Measurements from ENCODE around the gene TTC13. TPM values are rescaled to one million over a fixed set of nuclear protein-coding genes. Genes with fewer than 3 reads are reported as not detected.

The TTC13 gene
- polyA plus RNA-seq, 4 donors = 4.6 to 24.0 (median 7.7) TPM

GRCh38 chr1:230867101-230867902 lies 111.4 kb downstream of the TTC13 start:
- Histone ChIP-seq H3K36me3 (ENCODE audit: control insufficient read depth in 3 of 3, insufficient read depth in 2 of 3, low read depth in 1 of 3, low read length in 3 of 3) (peaks cover 0 to 4% (median 0%) of the 10 kb centered on the region in 3 donors), H3K4me1 (ENCODE audit: control insufficient read depth in 3 of 3, insufficient read depth in 2 of 3, low read depth in 1 of 3, low read length in 2 of 3) (peaks cover 0 to 24% (median 19%) of the 10 kb centered on the region in 3 donors), H3K27ac (ENCODE audit: low read depth in 1 of 3, low read length in 2 of 3) (peak overlapping the region in 1 of 3 donors; percentile 87), H3K9me3 (ENCODE audit: control insufficient read depth in 2 of 2, insufficient read depth in 1 of 2, low read depth in 1 of 2, low read length in 1 of 2) (no peaks in the 10 kb centered on the region), H3K27me3 (ENCODE audit: control insufficient read depth in 3 of 3, insufficient read depth in 3 of 3, low read length in 3 of 3) (no peaks in the 10 kb centered on the region), H3K4me3 (ENCODE audit: low read depth in 1 of 3, low read length in 3 of 3) (peak overlapping the region; percentile 48 to 89 (median 81))
- DNase-seq = peak; percentile 43 to 44
- FAIRE-seq = no peak
- WGBS, 3 donors = 9 to 20% (median 16%) methylated on average over 17 of the region's 17 CpGs

DNA sequence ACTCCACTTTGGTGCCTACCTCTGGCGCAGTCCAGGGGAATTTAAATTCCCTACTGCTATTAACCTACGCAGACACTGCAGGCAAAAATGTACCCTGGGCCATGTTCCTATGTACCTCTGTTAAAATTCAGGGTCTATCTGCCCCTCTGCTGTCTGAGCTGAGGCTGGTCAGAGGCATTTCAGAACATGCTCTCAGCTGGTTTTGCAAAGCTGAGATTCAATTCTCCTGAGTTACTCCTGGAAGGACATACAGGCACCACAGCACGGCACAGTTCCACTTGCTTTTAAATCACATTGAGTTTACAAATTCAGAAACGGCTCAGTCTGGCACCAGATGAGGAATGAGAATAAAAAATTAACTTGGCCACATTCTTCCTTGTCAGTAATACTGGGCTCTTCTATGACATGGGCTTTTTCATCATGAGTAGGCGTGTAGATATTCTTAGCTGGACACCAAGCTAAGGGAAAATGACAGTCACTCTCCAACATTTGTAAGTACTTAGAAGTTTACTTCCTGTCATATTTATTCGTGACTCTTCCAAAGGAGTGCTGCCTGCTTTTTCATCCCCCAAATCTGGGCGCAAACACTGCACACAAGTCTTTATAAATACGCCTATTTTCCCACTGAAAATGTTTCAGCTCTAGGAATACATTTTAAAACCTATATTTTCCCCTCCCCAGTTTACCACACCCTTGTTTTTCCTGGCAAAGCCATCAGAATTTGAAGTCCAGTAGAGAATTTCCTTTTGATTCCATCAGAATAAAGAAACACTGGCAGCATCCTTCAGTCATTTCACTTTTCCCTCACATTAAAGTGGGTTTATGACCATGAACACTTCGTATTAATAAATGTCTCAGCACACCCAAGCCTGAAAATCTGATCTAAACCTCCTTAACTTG lies 112.2 kb downstream of the TTC13 start:
- FAIRE-seq = no peak
- no peak for DNase-seq
- Histone ChIP-seq H3K27ac (ENCODE audit: low read depth in 1 of 3, low read length in 2 of 3) (peak overlapping the region in 1 of 3 donors; percentile 87), H3K36me3 (ENCODE audit: control insufficient read depth in 3 of 3, insufficient read depth in 2 of 3, low read depth in 1 of 3, low read length in 3 of 3) (peaks cover 0 to 6% (median 0%) of the 10 kb centered on the region in 3 donors), H3K4me3 (ENCODE audit: low read depth in 1 of 3, low read length in 3 of 3) (peak overlapping the region in 2 of 3 donors; percentile 48 to 89), H3K27me3 (ENCODE audit: control insufficient read depth in 3 of 3, insufficient read depth in 3 of 3, low read length in 3 of 3) (no peaks in the 10 kb centered on the region), H3K4me1 (ENCODE audit: control insufficient read depth in 3 of 3, insufficient read depth in 2 of 3, low read depth in 1 of 3, low read length in 2 of 3) (peaks cover 0 to 24% (median 19%) of the 10 kb centered on the region in 3 donors), H3K9me3 (ENCODE audit: control insufficient read depth in 2 of 2, insufficient read depth in 1 of 2, low read depth in 1 of 2, low read length in 1 of 2) (no peaks in the 10 kb centered on the region)
- WGBS, 3 donors = 59 to 63% (median 60%) methylated on average over 9 of the region's 9 CpGs

DNA sequence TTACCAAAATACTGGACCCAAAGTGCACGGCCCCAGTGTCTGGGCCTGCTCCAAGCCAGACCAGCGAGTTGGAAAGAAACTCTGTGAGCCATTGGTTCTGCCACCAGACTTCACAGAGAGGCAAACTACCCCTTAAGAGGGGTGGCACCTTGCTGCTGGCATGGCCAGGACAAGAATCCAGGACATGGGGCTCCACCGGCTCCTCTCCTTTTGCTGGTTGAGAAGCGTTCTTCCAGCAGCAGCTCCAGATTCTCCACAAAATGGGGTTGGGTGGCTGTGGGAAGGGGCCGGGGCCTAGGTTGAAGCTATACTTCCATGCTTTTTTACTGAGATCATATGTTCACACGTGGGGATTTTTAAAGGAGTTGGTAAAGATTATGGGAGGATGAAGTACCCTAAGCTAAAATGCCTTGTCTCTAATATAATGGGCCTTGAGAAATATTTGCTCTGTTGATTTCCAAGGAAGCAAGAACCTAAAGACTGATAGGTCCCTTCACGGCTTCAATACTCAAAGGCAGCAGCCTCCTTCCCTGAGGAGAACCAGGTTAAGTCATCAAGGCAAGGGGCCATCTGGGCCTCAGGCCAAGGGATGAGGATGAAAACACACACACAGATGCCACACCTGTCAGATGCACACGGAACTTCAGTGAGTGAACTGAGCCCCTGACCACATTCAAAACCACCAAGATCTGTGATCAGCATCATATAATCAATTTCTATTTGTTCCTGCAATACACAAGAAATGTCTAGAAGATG lies 113.4 kb downstream of the TTC13 start:
- no peak for DNase-seq
- H3K9me3 ChIP-seq (ENCODE audit: control insufficient read depth in 2 of 2, insufficient read depth in 1 of 2, low read depth in 1 of 2, low read length in 1 of 2) = no peaks in the 10 kb centered on the region
- H3K36me3 ChIP-seq (ENCODE audit: control insufficient read depth in 3 of 3, insufficient read depth in 2 of 3, low read depth in 1 of 3, low read length in 3 of 3) = peaks cover 0 to 8% (median 0%) of the 10 kb centered on the region in 3 donors
- no peak overlapping the region for H3K27ac ChIP-seq (ENCODE audit: low read depth in 1 of 3, low read length in 2 of 3)
- FAIRE-seq = no peak
- H3K4me3 ChIP-seq (ENCODE audit: low read depth in 1 of 3, low read length in 3 of 3) = no peak overlapping the region
- 79 to 87% (median 86%) methylated on average over 8 of the region's 8 CpGs for WGBS, 3 donors
- H3K27me3 ChIP-seq (ENCODE audit: control insufficient read depth in 3 of 3, insufficient read depth in 3 of 3, low read length in 3 of 3) = no peaks in the 10 kb centered on the region
- H3K4me1 ChIP-seq (ENCODE audit: control insufficient read depth in 3 of 3, insufficient read depth in 2 of 3, low read depth in 1 of 3, low read length in 2 of 3) = peaks cover 0 to 24% (median 20%) of the 10 kb centered on the region in 3 donors

GRCh38 chr1:230864441-230864840 lies 114.2 kb downstream of the TTC13 start:
- DNase-seq = no peak

DNA sequence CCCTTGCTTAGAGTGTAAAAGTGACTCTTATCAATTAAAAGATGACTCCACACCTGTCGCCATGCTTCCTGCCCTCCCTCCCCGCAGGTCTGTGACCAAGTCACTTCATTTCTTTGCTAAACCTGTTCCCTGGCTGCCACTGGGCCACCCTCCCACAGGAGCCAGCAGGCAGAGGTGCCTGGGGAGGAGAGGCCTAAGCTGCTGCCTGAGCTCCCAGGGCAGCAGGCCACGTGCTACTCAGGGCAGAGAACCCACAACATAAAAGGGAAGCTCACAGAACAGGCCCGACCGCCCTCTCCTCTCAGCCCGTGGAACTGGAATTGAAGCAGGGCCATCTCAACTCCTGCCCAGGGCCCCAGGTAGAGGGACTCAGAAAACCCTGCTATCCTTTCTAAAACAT lies 115.2 kb downstream of the TTC13 start:
- peak; percentile 25 to 56 for DNase-seq
- Histone ChIP-seq H3K4me1 (ENCODE audit: control insufficient read depth in 3 of 3, insufficient read depth in 2 of 3, low read depth in 1 of 3, low read length in 2 of 3) (peaks cover under 1 to 15% (median 12%) of the 10 kb centered on the region in 3 donors), H3K36me3 (ENCODE audit: control insufficient read depth in 3 of 3, insufficient read depth in 2 of 3, low read depth in 1 of 3, low read length in 3 of 3) (peaks cover 0 to 8% (median 0%) of the 10 kb centered on the region in 3 donors), H3K27me3 (ENCODE audit: control insufficient read depth in 3 of 3, insufficient read depth in 3 of 3, low read length in 3 of 3) (no peaks in the 10 kb centered on the region), H3K27ac (ENCODE audit: low read depth in 1 of 3, low read length in 2 of 3) (no peak overlapping the region), H3K9me3 (ENCODE audit: control insufficient read depth in 2 of 2, insufficient read depth in 1 of 2, low read depth in 1 of 2, low read length in 1 of 2) (no peaks in the 10 kb centered on the region), H3K4me3 (ENCODE audit: low read depth in 1 of 3, low read length in 3 of 3) (no peak overlapping the region)
- 22 to 51% (median 37%) methylated on average over 6 of the region's 6 CpGs for WGBS, 3 donors
- FAIRE-seq = no peak

More at GRCh38 chr1:230864441-230864840, 114.2 kb downstream of the TTC13 start:
- Histone ChIP-seq H3K9me3 (ENCODE audit: control insufficient read depth in 2 of 2, insufficient read depth in 1 of 2, low read depth in 1 of 2, low read length in 1 of 2) (no peaks in the 10 kb centered on the region), H3K27me3 (ENCODE audit: control insufficient read depth in 3 of 3, insufficient read depth in 3 of 3, low read length in 3 of 3) (no peaks in the 10 kb centered on the region), H3K27ac (ENCODE audit: low read depth in 1 of 3, low read length in 2 of 3) (peak overlapping the region in 1 of 3 donors; percentile 14), H3K4me1 (ENCODE audit: control insufficient read depth in 3 of 3, insufficient read depth in 2 of 3, low read depth in 1 of 3, low read length in 2 of 3) (peaks cover 0 to 19% (median 18%) of the 10 kb centered on the region in 3 donors), H3K36me3 (ENCODE audit: control insufficient read depth in 3 of 3, insufficient read depth in 2 of 3, low read depth in 1 of 3, low read length in 3 of 3) (peaks cover 0 to 8% (median 0%) of the 10 kb centered on the region in 3 donors), H3K4me3 (ENCODE audit: low read depth in 1 of 3, low read length in 3 of 3) (no peak overlapping the region)
- WGBS, 3 donors = 67 to 85% (median 80%) methylated on average over 9 of the region's 9 CpGs
- FAIRE-seq = no peak

GRCh38 chr1:230861970-230862595 lies 116.6 kb downstream of the TTC13 start:
- no peak for DNase-seq
- Histone ChIP-seq H3K4me1 (ENCODE audit: control insufficient read depth in 3 of 3, insufficient read depth in 2 of 3, low read depth in 1 of 3, low read length in 2 of 3) (peaks cover 2 to 12% (median 12%) of the 10 kb centered on the region in 3 donors), H3K27ac (ENCODE audit: low read depth in 1 of 3, low read length in 2 of 3) (no peak overlapping the region), H3K4me3 (ENCODE audit: low read depth in 1 of 3, low read length in 3 of 3) (no peak overlapping the region), H3K36me3 (ENCODE audit: control insufficient read depth in 3 of 3, insufficient read depth in 2 of 3, low read depth in 1 of 3, low read length in 3 of 3) (peaks cover 0 to 11% (median 0%) of the 10 kb centered on the region in 3 donors), H3K9me3 (ENCODE audit: control insufficient read depth in 2 of 2, insufficient read depth in 1 of 2, low read depth in 1 of 2, low read length in 1 of 2) (no peaks in the 10 kb centered on the region), H3K27me3 (ENCODE audit: control insufficient read depth in 3 of 3, insufficient read depth in 3 of 3, low read length in 3 of 3) (no peaks in the 10 kb centered on the region)
- 81 to 93% (median 85%) methylated on average over 4 of the region's 4 CpGs for WGBS, 3 donors
- no peak for FAIRE-seq

GRCh38 chr1:230861489-230861888 lies 117.2 kb downstream of the TTC13 start:
- Histone ChIP-seq H3K4me3 (ENCODE audit: low read depth in 1 of 3, low read length in 3 of 3) (no peak overlapping the region), H3K9me3 (ENCODE audit: control insufficient read depth in 2 of 2, insufficient read depth in 1 of 2, low read depth in 1 of 2, low read length in 1 of 2) (no peaks in the 10 kb centered on the region), H3K36me3 (ENCODE audit: control insufficient read depth in 3 of 3, insufficient read depth in 2 of 3, low read depth in 1 of 3, low read length in 3 of 3) (peaks cover 0 to 15% (median 0%) of the 10 kb centered on the region in 3 donors), H3K27me3 (ENCODE audit: control insufficient read depth in 3 of 3, insufficient read depth in 3 of 3, low read length in 3 of 3) (no peaks in the 10 kb centered on the region), H3K4me1 (ENCODE audit: control insufficient read depth in 3 of 3, insufficient read depth in 2 of 3, low read depth in 1 of 3, low read length in 2 of 3) (peaks cover 2 to 11% (median 9%) of the 10 kb centered on the region in 3 donors), H3K27ac (ENCODE audit: low read depth in 1 of 3, low read length in 2 of 3) (no peak overlapping the region)
- 91 to 98% (median 93%) methylated on average over 13 of the region's 13 CpGs for WGBS, 3 donors
- DNase-seq (no peak), FAIRE-seq (no peak)
